Suprapubic skin (tissue), 4 donors: ENCODE results near the gene PTPRM. TPM values are rescaled to one million over a fixed set of nuclear protein-coding genes. Genes with fewer than 3 reads are reported as not detected.

Experiments used
- DNase-seq, 2 donors: peaks; one replicate each; pipeline ENCODE4 v3.0.0-alpha.2; 2019; ENCODE audit warnings: low spot score in 2 of 2
- H3K27ac ChIP-seq: fragments of 200-600 bp; sonication (generic); one replicate; pipeline ENCODE4 v1.5.1; 2019
- H3K27me3 ChIP-seq: fragments of 200-600 bp; sonication (generic); one replicate; pipeline ENCODE4 v1.5.1; 2019
- H3K36me3 ChIP-seq: fragments of 200-600 bp; sonication (generic); one replicate; pipeline ENCODE4 v1.5.1; 2019
- H3K4me1 ChIP-seq: fragments of 200-600 bp; sonication (generic); one replicate; pipeline ENCODE4 v1.5.1; 2019
- H3K4me3 ChIP-seq: fragments of 200-600 bp; sonication (generic); one replicate; pipeline ENCODE4 v1.5.1; 2019; ENCODE audit warnings: mild to moderate bottlenecking
- H3K9me3 ChIP-seq: fragments of 200-600 bp; sonication (generic); one replicate; pipeline ENCODE4 v1.5.1; 2019
- CTCF ChIP-seq, 2 donors: fragments of 200-600 bp in 1 of 2; fragments of 450-650 bp in 1 of 2; sonication (generic) in 1 of 2; IDR thresholded peaks; one replicate each; pipeline ENCODE4 v1.5.1; 2016 to 2019; ENCODE audit warnings: antibody characterized with exemption in 2 of 2, mild to moderate bottlenecking in 1 of 2, moderate library complexity in 1 of 2
- EP300 ChIP-seq: sonication (generic); formaldehyde crosslinking; IDR thresholded peaks from one replicate; pipeline ENCODE4 v1.6.1; 2017; ENCODE audit warnings: antibody characterized with exemption
- POLR2A ChIP-seq, 2 donors: fragments of 450-650 bp; IDR thresholded peaks; one replicate each; pipeline ENCODE4 v1.6.1; 2017; ENCODE audit warnings: antibody characterized with exemption in 2 of 2, mild to moderate bottlenecking in 2 of 2, moderate library complexity in 2 of 2
- POLR2AphosphoS5 ChIP-seq, 3 donors: sonication (generic); formaldehyde crosslinking; IDR thresholded peaks; one replicate each; pipeline ENCODE4 v1.6.1; 2017; ENCODE audit warnings: antibody characterized with exemption in 3 of 3
- WGBS: methylation state at CpG from one replicate; pipeline ENCODE4 v1.1.5; 2018; 5-methylcytosine and 5-hydroxymethylcytosine counted together
- total RNA-seq, 4 donors: library from RNA; depleted of rRNA; stranded (reverse); fragments of >200 nt; gene quantifications; one replicate each; pipeline ENCODE4 v1.1.0, GENCODE V29; 2016

PTPRM gene
- total RNA-seq, 4 donors from 2014 or later: 19.8 to 73.7 (median 40.0) TPM

- TF ChIP-seq POLR2A (IDR thresholded peaks at IDR 0.05) (no peak), EP300 (no peak), POLR2AphosphoS5 (IDR thresholded peaks at IDR 0.05) (no peak), CTCF (IDR thresholded peaks at IDR 0.05) (no peak)
- H3K27me3 ChIP-seq: no peaks in the 10 kb centered on the region
- no peak overlapping the region for H3K27ac ChIP-seq
- H3K4me3 ChIP-seq: no peak overlapping the region
- 57% methylated on average over 6 of the region's 6 CpGs for WGBS
- DNase-seq: no peak
- peaks cover 4% of the 10 kb centered on the region for H3K4me1 ChIP-seq
- H3K36me3 ChIP-seq: no peaks in the 10 kb centered on the region
- H3K9me3 ChIP-seq: peaks cover 6% of the 10 kb centered on the region
These were observed 183.1 kb downstream of the PTPRM start for GRCh38 chr18:7750095-7750663.

DNA sequence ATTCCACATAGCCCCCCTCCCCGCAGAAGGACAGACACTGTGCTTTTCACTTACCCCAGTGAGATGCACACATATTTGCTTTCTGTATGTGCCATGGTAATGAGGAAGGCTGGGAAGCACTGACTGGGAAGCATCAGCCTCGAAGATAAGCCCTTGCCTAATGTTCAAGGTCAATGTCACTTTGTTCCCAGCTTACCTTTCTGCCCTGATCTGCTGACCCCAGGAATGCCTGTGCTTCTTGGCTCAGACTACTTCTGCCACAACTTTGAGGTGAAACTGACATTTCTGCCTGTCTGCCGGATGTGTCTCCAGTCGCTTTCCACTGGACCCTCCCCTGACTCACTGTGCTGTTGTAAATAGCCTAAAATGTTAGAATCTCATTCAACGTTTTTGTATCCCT, 183.8 kb downstream of the PTPRM start:
- WGBS: 88% methylated on average over 5 of the region's 5 CpGs
- peaks cover 4% of the 10 kb centered on the region for H3K4me1 ChIP-seq

GRCh38 chr18:7754258-7754657, 187.1 kb downstream of the PTPRM start:
- TF ChIP-seq POLR2AphosphoS5 (IDR thresholded peaks at IDR 0.05) (no peak), CTCF (IDR thresholded peaks at IDR 0.05) (no peak), POLR2A (IDR thresholded peaks at IDR 0.05) (no peak), EP300 (no peak)
- Histone ChIP-seq H3K4me3 (no peak overlapping the region), H3K27ac (no peak overlapping the region), H3K27me3 (no peaks in the 10 kb centered on the region), H3K9me3 (no peaks in the 10 kb centered on the region), H3K4me1 (no peaks in the 10 kb centered on the region), H3K36me3 (no peaks in the 10 kb centered on the region)
- WGBS: 100% methylated on average over 1 of the region's 1 CpG
- DNase-seq: no peak

More for the DNA sequence above, 183.8 kb downstream of the PTPRM start:
- DNase-seq: no peak
- no peaks in the 10 kb centered on the region for H3K36me3 ChIP-seq
- no peaks in the 10 kb centered on the region for H3K27me3 ChIP-seq
- no peak overlapping the region for H3K27ac ChIP-seq
- peaks cover 2% of the 10 kb centered on the region for H3K9me3 ChIP-seq
- TF ChIP-seq POLR2AphosphoS5 (IDR thresholded peaks at IDR 0.05): no peak
- no peak for TF ChIP-seq EP300
- no peak for TF ChIP-seq POLR2A (IDR thresholded peaks at IDR 0.05)
- TF ChIP-seq CTCF (IDR thresholded peaks at IDR 0.05): no peak
- no peak overlapping the region for H3K4me3 ChIP-seq

- 97% methylated on average over 7 of the region's 7 CpGs for WGBS
- H3K27me3 ChIP-seq: no peaks in the 10 kb centered on the region
- TF ChIP-seq CTCF (IDR thresholded peaks at IDR 0.05): no peak
- TF ChIP-seq POLR2A (IDR thresholded peaks at IDR 0.05): no peak
- no peak for TF ChIP-seq EP300
- TF ChIP-seq POLR2AphosphoS5 (IDR thresholded peaks at IDR 0.05): no peak
- no peak for DNase-seq
- H3K27ac ChIP-seq: no peak overlapping the region
- H3K4me1 ChIP-seq: no peaks in the 10 kb centered on the region
- H3K9me3 ChIP-seq: no peaks in the 10 kb centered on the region
- H3K36me3 ChIP-seq: no peaks in the 10 kb centered on the region
- no peak overlapping the region for H3K4me3 ChIP-seq
These were observed 187.6 kb downstream of the PTPRM start for GRCh38 chr18:7754725-7755181.

DNA sequence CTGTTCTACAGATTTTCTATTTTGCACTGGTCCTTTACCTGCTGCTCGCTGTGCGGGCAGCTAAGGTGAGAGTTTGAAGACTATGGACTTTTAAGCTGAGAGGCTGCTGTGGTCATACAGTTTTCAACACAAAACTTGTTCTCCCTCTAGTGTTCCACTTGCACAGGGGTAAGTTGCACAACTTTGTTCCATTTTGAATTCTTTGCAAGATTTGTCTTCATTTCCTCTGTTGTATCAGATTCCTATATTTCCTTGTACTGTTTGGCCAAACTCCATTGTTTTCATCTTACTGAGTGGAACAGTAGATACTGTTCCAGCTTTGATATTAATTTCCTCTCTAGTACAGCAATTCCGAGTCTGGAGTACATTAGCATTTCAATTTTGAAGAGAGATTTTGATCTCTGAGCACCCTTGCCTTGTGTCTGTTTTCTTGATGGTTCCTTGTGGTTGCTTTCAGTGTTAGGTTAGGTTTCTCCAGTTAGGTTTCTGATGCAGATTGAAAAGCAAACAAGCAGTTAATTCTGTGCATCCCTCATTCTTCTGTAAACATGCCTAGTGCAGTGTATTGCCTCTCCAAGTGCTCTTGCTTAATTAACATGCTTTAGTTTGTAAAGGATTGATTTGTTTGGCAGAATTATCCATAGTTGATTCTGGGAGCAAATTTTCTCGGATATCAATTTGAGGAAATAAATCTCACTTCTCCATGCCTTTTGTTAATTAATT, 188.8 kb downstream of the PTPRM start:
- WGBS: 83% methylated on average over 4 of the region's 4 CpGs
- Histone ChIP-seq H3K4me1 (no peaks in the 10 kb centered on the region), H3K27ac (no peak overlapping the region), H3K9me3 (no peaks in the 10 kb centered on the region), H3K36me3 (no peaks in the 10 kb centered on the region), H3K4me3 (no peak overlapping the region), H3K27me3 (no peaks in the 10 kb centered on the region)
- no peak for TF ChIP-seq POLR2A (IDR thresholded peaks at IDR 0.05)
- no peak for DNase-seq
